GM06990 (cell line): ENCODE results near the gene HSPA4L.

Experiments
- DNase-seq: peaks from one replicate; pipeline ENCODE4 v3.0.0-alpha.2; 2011; ENCODE audit not compliant: insufficient read length; ENCODE audit errors: extremely low read depth
- H3K27me3 ChIP-seq: replicated peaks from 2 replicates; pipeline ENCODE4 v1.6.0; 2011; ENCODE audit warnings: low read length; ENCODE audit not compliant: control insufficient read depth, insufficient read depth
- H3K36me3 ChIP-seq: 2 replicates; pipeline ENCODE4 v1.5.1; 2011; ENCODE audit warnings: low read length; ENCODE audit not compliant: control insufficient read depth, insufficient read depth
- H3K4me3 ChIP-seq: replicated peaks from 2 replicates; pipeline ENCODE4 v1.5.1; 2011; ENCODE audit warnings: low read depth, mild to moderate bottlenecking, control low read depth, low read length
- CTCF ChIP-seq: IDR thresholded peaks from 2 replicates; pipeline ENCODE4 v1.5.1; 2011; ENCODE audit warnings: low read length, control low read depth, mild to moderate bottlenecking, inconsistent platforms; ENCODE audit not compliant: insufficient read depth, poor library complexity, severe bottlenecking

The HSPA4L gene

GRCh38 chr4:127870281-127870680, 88.2 kb downstream of the HSPA4L start:
- H3K4me3 ChIP-seq, result no peak overlapping the region
- no peak for DNase-seq
- H3K36me3 ChIP-seq, result no peaks in the 10 kb centered on the region
- no peaks in the 10 kb centered on the region for H3K27me3 ChIP-seq
- TF ChIP-seq CTCF, result no peak

- H3K36me3 ChIP-seq, result no peaks in the 10 kb centered on the region
- no peak for DNase-seq
- no peak for TF ChIP-seq CTCF
- no peaks in the 10 kb centered on the region for H3K27me3 ChIP-seq
- H3K4me3 ChIP-seq, result no peak overlapping the region
These were observed 88.6 kb downstream of the HSPA4L start for GRCh38 chr4:127870688-127871087.

- TF ChIP-seq CTCF, result no peak
- H3K36me3 ChIP-seq, result no peaks in the 10 kb centered on the region
These were observed 93.7 kb downstream of the HSPA4L start for GRCh38 chr4:127875791-127876190.

GRCh38 chr4:127880763-127881562, 98.8 kb downstream of the HSPA4L start, which contains the start of gene PLK4:
Gene PLK4, plus strand, starts transcription at chr4:127880893. Its CDS starts 242 bp downstream, at chr4:127881135.
- no peaks in the 10 kb centered on the region for H3K27me3 ChIP-seq
- H3K36me3 ChIP-seq, result no peaks in the 10 kb centered on the region; the same call in 1 of the 2 replicates
- DNase-seq, result peak; percentile 99
- TF ChIP-seq CTCF, result peak; percentile 22
- peak within 1 kb of the TSS; percentile 93 for H3K4me3 ChIP-seq

More at GRCh38 chr4:127875791-127876190, 93.7 kb downstream of the HSPA4L start:
- no peak for DNase-seq
- Histone ChIP-seq H3K27me3 (no peaks in the 10 kb centered on the region), H3K4me3 (no peak overlapping the region)

- Histone ChIP-seq H3K27me3 (no peaks in the 10 kb centered on the region), H3K4me3 (peak overlapping the region; percentile 93), H3K36me3 (no peaks in the 10 kb centered on the region; the same call in 1 of the 2 replicates)
- DNase-seq, result no peak
- no peak for TF ChIP-seq CTCF
These were observed 99.4 kb downstream of the HSPA4L start for GRCh38 chr4:127881563-127881864.
